Measurements from ENCODE around the gene EED.

Gene EED

DNA sequence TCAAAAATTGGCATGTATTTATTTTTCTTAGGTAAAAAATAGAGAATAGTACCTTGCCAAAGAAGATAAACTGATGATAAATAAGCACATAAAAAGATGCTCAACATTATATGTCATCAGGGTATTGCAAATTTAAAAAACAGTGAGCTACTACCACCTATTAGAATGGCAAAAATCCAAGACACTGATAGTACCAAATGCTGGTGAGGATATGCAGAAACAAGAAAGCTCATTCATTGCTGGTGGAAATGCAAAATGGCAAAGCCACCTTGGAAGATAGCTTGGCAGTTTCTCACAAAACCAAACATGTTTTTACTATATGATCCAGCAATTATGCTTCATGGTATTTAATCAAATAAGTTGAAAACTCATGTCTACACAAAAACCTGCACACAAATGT, 46.4 kb upstream of the EED start:
- Histone ChIP-seq H3K4me1 (ENCODE audit: control insufficient read depth in 1 of 2, insufficient read depth in 1 of 2, low read depth in 1 of 2, low read length in 1 of 2) (peaks cover 62 to 76% of the 10 kb centered on the region in 2 experiments), H3K27ac (no peak overlapping the region), H3K27me3 (no peaks in the 10 kb centered on the region), H3K4me3 (ENCODE audit: low read depth in 1 of 2, low read length in 1 of 2) (no peak overlapping the region), H3K9me3 (no peaks in the 10 kb centered on the region), H3K36me3 (no peaks in the 10 kb centered on the region)
- TF ChIP-seq, protein P1, sequence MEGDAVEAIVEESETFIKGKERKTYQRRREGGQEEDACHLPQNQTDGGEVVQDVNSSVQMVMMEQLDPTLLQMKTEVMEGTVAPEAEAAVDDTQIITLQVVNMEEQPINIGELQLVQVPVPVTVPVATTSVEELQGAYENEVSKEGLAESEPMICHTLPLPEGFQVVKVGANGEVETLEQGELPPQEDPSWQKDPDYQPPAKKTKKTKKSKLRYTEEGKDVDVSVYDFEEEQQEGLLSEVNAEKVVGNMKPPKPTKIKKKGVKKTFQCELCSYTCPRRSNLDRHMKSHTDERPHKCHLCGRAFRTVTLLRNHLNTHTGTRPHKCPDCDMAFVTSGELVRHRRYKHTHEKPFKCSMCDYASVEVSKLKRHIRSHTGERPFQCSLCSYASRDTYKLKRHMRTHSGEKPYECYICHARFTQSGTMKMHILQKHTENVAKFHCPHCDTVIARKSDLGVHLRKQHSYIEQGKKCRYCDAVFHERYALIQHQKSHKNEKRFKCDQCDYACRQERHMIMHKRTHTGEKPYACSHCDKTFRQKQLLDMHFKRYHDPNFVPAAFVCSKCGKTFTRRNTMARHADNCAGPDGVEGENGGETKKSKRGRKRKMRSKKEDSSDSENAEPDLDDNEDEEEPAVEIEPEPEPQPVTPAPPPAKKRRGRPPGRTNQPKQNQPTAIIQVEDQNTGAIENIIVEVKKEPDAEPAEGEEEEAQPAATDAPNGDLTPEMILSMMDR (IDR thresholded peaks at IDR 0.05) = no peak

- H3K27me3 ChIP-seq = no peaks in the 10 kb centered on the region
- no peak overlapping the region for H3K4me3 ChIP-seq (ENCODE audit: low read depth in 1 of 2, low read length in 1 of 2)
- H3K4me1 ChIP-seq (ENCODE audit: control insufficient read depth in 1 of 2, insufficient read depth in 1 of 2, low read depth in 1 of 2, low read length in 1 of 2) = peaks cover 62 to 76% of the 10 kb centered on the region in 2 experiments
- H3K27ac ChIP-seq = peak overlapping the region; percentile 43
- no peaks in the 10 kb centered on the region for H3K36me3 ChIP-seq
- TF ChIP-seq, protein P1 (IDR thresholded peaks at IDR 0.05) = no peak
- no peaks in the 10 kb centered on the region for H3K9me3 ChIP-seq
These were observed 45.2 kb upstream of the EED start for GRCh38 chr11:86199354-86199753.

DNA sequence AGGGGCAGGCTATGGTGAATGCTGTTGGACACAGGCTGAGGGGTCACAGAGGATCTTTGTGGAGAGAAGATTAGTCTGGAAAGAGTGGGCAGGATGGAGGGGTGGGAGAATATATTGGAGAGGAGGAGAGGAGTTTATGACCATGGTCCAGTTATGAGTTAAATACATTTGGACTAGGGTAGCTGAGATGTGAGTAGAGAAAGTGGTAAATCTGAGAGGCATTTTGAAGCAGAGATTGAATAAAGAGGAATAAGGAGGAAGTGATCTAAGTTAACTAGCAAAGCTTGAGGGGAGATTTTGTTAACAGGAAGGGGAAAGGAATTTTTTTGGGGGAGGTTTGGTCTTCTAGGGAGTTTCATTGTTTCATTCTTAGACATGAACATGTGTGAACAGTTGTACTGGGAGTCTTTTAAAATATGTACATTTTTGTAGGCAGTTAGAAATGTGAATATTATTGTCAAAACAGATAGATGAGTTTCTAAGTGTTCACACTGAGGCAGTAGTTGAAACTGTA, 43.1 kb upstream of the EED start:
- H3K4me3 ChIP-seq (ENCODE audit: low read depth in 1 of 2, low read length in 1 of 2) = peak overlapping the region; percentile 58 to 64
- H3K27me3 ChIP-seq = no peaks in the 10 kb centered on the region
- H3K4me1 ChIP-seq (ENCODE audit: control insufficient read depth in 1 of 2, insufficient read depth in 1 of 2, low read depth in 1 of 2, low read length in 1 of 2) = peaks cover 74 to 78% of the 10 kb centered on the region in 2 experiments
- TF ChIP-seq, protein P1 (IDR thresholded peaks at IDR 0.05) = no peak
- no peaks in the 10 kb centered on the region for H3K36me3 ChIP-seq
- H3K9me3 ChIP-seq = no peaks in the 10 kb centered on the region
- H3K27ac ChIP-seq = peak overlapping the region; percentile 99

DNA sequence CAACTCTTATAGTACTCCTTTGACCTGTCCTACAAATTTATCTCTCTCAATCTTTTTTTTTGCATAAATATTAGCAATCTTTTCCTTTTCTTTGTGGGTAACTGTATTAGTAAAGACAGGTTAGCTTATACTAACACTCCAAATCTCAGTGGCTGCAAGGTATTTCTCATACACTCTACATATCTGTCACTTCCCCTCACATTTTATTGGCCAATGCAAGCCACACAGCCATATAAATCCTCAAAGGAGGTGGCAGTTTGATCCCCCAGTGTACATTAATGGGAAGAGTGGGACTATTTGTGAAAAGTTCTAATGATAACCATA, 42.6 kb upstream of the EED start:
- Histone ChIP-seq H3K9me3 (no peaks in the 10 kb centered on the region), H3K27ac (peak overlapping the region; percentile 99), H3K4me1 (ENCODE audit: control insufficient read depth in 1 of 2, insufficient read depth in 1 of 2, low read depth in 1 of 2, low read length in 1 of 2) (peaks cover 74% of the 10 kb centered on the region in 2 experiments), H3K4me3 (ENCODE audit: low read depth in 1 of 2, low read length in 1 of 2) (peak overlapping the region; percentile 58 to 64), H3K36me3 (no peaks in the 10 kb centered on the region), H3K27me3 (no peaks in the 10 kb centered on the region)
- TF ChIP-seq, protein P1 (IDR thresholded peaks at IDR 0.05) = no peak

- Histone ChIP-seq H3K36me3 (no peaks in the 10 kb centered on the region), H3K9me3 (no peaks in the 10 kb centered on the region), H3K27ac (peak overlapping the region; percentile 99), H3K27me3 (no peaks in the 10 kb centered on the region), H3K4me1 (ENCODE audit: control insufficient read depth in 1 of 2, insufficient read depth in 1 of 2, low read depth in 1 of 2, low read length in 1 of 2) (peaks cover 66% of the 10 kb centered on the region in 2 experiments), H3K4me3 (ENCODE audit: low read depth in 1 of 2, low read length in 1 of 2) (peak overlapping the region; percentile 0 to 43)
- TF ChIP-seq, protein P1 (IDR thresholded peaks at IDR 0.05) = no peak
These were observed 40.2 kb upstream of the EED start for GRCh38 chr11:86204356-86204755.
